Measurements from ENCODE around the gene ERI3.
A peak's percentile ranks its signal among the peaks of the same experiment; 100 is the strongest.

ERI3 gene

GRCh38 chr1:44313265-44313918 is 41.7 kb downstream of the ERI3 start:
- DNase-seq, result no peak

- no peak for DNase-seq
These were observed 42.5 kb downstream of the ERI3 start for GRCh38 chr1:44312399-44313196.

- DNase-seq, result no peak
These were observed 45.1 kb downstream of the ERI3 start for GRCh38 chr1:44310006-44310405.

- DNase-seq, result peak in 1 of 2 experiments; percentile 5
These were observed 49.1 kb downstream of the ERI3 start for GRCh38 chr1:44305962-44306422.

GRCh38 chr1:44303532-44303931 is 51.5 kb downstream of the ERI3 start:
- no peak for DNase-seq

- no peak for DNase-seq
These were observed 52.5 kb downstream of the ERI3 start for GRCh38 chr1:44302541-44302940.

- DNase-seq, result no peak
These were observed 53.6 kb downstream of the ERI3 start for GRCh38 chr1:44301442-44301841.

- DNase-seq, result no peak
These were observed 54.2 kb downstream of the ERI3 start for GRCh38 chr1:44300852-44301251.

GRCh38 chr1:44297695-44298400 is 57.2 kb downstream of the ERI3 start:
- no peak for DNase-seq

- DNase-seq, result no peak
These were observed 58.3 kb downstream of the ERI3 start for GRCh38 chr1:44296806-44297205.

GRCh38 chr1:44296086-44296485 is 59.0 kb downstream of the ERI3 start:
- DNase-seq, result no peak

GRCh38 chr1:44294588-44295007 is 60.5 kb downstream of the ERI3 start:
- no peak for DNase-seq

- no peak for DNase-seq
These were observed 61.2 kb downstream of the ERI3 start for GRCh38 chr1:44293761-44294315.

- DNase-seq, result no peak
These were observed 62.4 kb downstream of the ERI3 start for GRCh38 chr1:44292651-44293050.

- DNase-seq, result no peak
These were observed 64.6 kb downstream of the ERI3 start for GRCh38 chr1:44290250-44291094.

- DNase-seq, result no peak
These were observed 65.5 kb downstream of the ERI3 start for GRCh38 chr1:44289530-44289929.

- DNase-seq, result no peak
These were observed 66.2 kb downstream of the ERI3 start for GRCh38 chr1:44288883-44289282.

- DNase-seq, result no peak
These were observed 70.9 kb downstream of the ERI3 start for GRCh38 chr1:44284184-44284583.

- no peak for DNase-seq
These were observed 71.4 kb downstream of the ERI3 start for GRCh38 chr1:44283524-44284173.

- no peak for DNase-seq
These were observed 72.2 kb downstream of the ERI3 start for GRCh38 chr1:44282704-44283426.

All from stimulated activated CD4-positive, alpha-beta T cell treated with anti-CD3 and anti-CD28 coated beads, Interleukin-4, amount 100 ng/mL, for 4 hours (primary cell).